GM21717 (cell line): ENCODE measurements around the gene ZEB2.
A peak's percentile ranks its signal among the peaks of the same experiment; 100 is the strongest.

ENCODE experiments used
- ATAC-seq: cut with Tn5 transposase; IDR thresholded peaks from one replicate; pipeline ENCODE4 v1.9.1; 2021; ENCODE audit warnings: mild to moderate bottlenecking, moderate library complexity; ENCODE audit not compliant: unreplicated experiment

ZEB2 gene

GRCh38 chr2:144519934-144520731 is at the start of gene ZEB2:
Gene ZEB2 (minus strand): TSS chr2:144520119. CDS start chr2:144517350, 2,769 bp downstream.
- no peak for ATAC-seq

GRCh38 chr2:144567745-144568144 is 47.8 kb upstream of the ZEB2 start:
- no peak for ATAC-seq

GRCh38 chr2:144566448-144566847 is 46.5 kb upstream of the ZEB2 start:
- ATAC-seq: no peak

- ATAC-seq: no peak
Observed at GRCh38 chr2:144560251-144560650, 40.3 kb upstream of the ZEB2 start.

- ATAC-seq: no peak
Observed at GRCh38 chr2:144559681-144560080, 39.8 kb upstream of the ZEB2 start.

GRCh38 chr2:144559242-144559641 is 39.3 kb upstream of the ZEB2 start:
- ATAC-seq: no peak

GRCh38 chr2:144554492-144555210 is 34.7 kb upstream of the ZEB2 start:
- ATAC-seq: no peak

GRCh38 chr2:144553379-144553778 is 33.5 kb upstream of the ZEB2 start:
- no peak for ATAC-seq

GRCh38 chr2:144552821-144553220 is 32.9 kb upstream of the ZEB2 start:
- ATAC-seq: no peak

GRCh38 chr2:144550911-144551310 is 31.0 kb upstream of the ZEB2 start:
- no peak for ATAC-seq

GRCh38 chr2:144550084-144550483 is 30.2 kb upstream of the ZEB2 start:
- no peak for ATAC-seq

- ATAC-seq: peak; percentile 67
Observed at GRCh38 chr2:144548532-144549191, 28.7 kb upstream of the ZEB2 start.

- ATAC-seq: no peak
Observed at GRCh38 chr2:144548088-144548487, 28.2 kb upstream of the ZEB2 start.

- no peak for ATAC-seq
Observed at GRCh38 chr2:144547494-144547893, 27.6 kb upstream of the ZEB2 start.

GRCh38 chr2:144546933-144547332 is 27.0 kb upstream of the ZEB2 start:
- no peak for ATAC-seq

- no peak for ATAC-seq
Observed at GRCh38 chr2:144545787-144546186, 25.9 kb upstream of the ZEB2 start.

GRCh38 chr2:144544053-144544452 is 24.1 kb upstream of the ZEB2 start:
- ATAC-seq: no peak

GRCh38 chr2:144541396-144541795 is 21.5 kb upstream of the ZEB2 start:
- ATAC-seq: no peak

GRCh38 chr2:144539289-144539782 is 19.4 kb upstream of the ZEB2 start:
- ATAC-seq: no peak

- ATAC-seq: no peak
Observed at GRCh38 chr2:144535300-144535699, 15.4 kb upstream of the ZEB2 start.

- no peak for ATAC-seq
Observed at GRCh38 chr2:144533221-144533620, 13.3 kb upstream of the ZEB2 start.

- ATAC-seq: no peak
Observed at GRCh38 chr2:144530596-144530995, 10.7 kb upstream of the ZEB2 start.
